GM18502 (cell line): ENCODE measurements around the gene EGFL7.

Experiments used
- ATAC-seq: cut with Tn5 transposase; IDR thresholded peaks from one replicate; pipeline ENCODE4 v1.9.1; 2021; ENCODE audit warnings: mild to moderate bottlenecking; ENCODE audit not compliant: unreplicated experiment, poor library complexity

The EGFL7 gene

DNA sequence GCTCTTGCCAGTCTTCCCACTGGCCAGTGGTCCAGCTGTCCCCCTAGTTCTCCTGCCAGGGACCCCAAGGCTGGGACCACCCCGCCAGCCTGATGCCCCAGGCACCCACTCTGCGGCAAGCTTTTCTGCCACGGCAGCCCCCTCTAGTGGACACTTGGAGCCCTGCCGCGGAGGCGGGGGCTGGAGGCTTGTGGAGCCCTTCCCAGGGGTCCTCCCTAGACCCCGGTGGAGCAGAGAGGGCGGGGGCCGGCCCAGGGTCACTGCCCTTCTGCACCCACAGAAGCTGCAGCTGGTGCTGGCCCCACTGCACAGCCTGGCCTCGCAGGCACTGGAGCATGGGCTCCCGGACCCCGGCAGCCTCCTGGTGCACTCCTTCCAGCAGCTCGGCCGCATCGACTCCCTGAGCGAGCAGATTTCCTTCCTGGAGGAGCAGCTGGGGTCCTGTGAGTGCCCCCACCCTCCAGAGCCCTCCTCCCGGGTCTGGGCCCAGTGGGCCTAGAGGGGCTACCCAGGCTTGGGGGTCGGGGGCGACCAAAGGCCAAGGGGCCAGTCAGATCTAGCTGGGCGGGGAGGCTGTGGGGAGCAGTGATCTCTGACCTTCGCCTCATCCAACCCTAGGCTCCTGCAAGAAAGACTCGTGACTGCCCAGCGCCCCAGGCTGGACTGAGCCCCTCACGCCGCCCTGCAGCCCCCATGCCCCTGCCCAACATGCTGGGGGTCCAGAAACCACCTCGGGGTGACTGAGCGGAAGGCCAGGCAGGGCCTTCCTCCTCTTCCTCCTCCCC, 9.1 kb downstream of the EGFL7 start:
- ATAC-seq: no peak

DNA sequence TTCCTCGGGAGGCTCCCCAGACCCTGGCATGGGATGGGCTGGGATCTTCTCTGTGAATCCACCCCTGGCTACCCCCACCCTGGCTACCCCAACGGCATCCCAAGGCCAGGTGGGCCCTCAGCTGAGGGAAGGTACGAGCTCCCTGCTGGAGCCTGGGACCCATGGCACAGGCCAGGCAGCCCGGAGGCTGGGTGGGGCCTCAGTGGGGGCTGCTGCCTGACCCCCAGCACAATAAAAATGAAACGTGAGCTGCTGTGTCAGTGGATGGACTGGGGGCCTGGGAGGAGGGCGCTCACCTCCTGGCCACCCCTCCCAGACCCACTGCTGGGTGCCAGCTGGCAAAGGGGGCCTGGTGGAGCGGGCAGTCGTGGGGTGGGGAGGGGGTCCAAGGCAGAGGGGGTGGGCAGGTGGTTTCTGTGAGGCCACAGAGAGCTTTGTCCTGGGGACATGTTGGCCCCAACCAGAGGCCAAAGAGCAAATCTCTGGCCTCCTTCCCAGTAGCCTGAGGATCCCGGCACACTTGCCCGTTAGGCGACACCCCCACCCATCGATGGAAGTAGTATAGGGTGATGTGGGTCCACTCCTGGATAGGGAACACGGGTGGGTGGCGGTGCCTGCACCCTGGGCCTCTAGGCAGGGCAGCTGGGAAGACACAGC, 9.8 kb downstream of the EGFL7 start:
- no peak for ATAC-seq

DNA sequence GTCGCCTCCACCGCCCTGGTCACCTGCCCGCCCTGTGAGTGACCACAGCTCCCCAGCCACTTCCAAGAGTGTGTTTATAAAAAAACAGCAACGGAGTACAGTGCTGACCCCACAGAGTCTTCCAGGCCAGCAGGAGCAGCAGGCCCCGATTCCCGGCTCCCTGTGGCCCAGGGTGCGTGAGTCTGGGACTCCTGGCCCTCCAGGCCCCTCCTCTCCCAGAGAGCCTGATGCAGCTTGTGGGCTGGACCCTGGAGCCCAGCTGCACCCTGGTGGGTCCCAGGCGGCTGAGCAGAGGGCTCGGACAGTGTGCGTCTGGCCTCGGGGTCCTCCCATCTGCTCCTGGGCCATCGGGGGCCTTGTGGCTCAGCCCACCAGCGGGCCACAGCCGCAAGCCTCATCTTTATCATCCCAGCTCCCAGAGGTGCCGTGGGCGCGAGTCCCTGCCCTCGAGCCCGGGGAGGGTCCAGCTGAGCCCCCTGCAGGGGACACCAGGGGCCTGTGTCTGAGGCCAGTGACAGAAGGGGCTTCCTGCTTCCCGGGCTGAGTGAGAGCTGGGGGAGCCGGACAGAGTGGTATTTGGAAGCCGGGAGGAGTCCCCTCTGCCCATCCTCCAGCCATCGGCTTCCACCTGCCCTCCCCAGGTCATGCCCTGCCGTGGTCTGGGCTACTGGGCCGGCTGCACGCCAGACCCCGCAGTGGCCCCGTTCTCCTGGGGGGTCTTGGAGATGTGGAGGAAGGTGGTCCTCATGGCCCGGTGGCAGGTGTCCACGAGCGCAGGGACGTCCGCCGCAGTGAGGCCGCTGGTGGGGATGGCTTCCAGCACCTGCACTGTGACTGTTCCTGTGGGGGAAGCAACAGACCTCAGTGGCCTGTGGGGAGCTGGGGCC, 10.6 kb downstream of the EGFL7 start:
- no peak for ATAC-seq

DNA sequence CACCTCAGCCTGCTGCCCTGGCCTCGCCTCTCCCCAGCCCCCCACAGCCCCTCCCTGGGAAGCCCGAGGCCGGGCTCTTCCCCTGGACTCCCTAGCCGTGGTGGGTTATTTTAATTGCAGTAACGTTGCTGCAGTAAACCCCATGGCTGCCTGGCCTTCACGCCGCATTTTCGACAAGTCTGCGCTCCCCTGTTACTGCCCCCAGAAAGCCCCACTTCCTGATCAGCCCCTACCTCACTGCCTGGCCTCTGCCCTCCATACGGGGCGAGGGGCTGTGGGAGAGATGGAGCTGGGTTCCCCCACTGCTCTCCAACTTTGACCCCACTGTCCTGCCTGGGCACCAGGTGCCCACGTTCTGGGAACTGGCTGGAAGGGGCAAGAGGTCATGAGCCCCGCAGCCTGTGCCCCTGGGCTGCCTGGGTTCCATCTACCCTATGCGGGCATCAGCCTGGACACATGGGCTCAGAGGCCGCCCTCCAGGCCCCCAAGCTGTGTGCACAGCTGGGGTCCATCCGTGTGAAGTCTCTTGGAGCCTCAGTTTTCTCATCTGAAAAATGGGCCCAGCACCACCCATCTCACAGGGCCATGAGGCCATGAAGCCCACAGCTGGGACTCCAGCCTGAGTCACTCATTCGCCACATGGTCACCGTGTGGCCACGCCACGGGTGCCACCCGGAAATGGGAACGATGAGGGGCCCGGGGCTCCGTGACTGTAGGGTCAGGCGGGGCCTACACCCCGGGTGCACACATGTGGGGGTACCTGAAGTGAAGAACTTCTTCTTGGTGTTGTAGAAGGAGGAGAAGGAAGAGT, 11.5 kb downstream of the EGFL7 start:
- no peak for ATAC-seq

DNA sequence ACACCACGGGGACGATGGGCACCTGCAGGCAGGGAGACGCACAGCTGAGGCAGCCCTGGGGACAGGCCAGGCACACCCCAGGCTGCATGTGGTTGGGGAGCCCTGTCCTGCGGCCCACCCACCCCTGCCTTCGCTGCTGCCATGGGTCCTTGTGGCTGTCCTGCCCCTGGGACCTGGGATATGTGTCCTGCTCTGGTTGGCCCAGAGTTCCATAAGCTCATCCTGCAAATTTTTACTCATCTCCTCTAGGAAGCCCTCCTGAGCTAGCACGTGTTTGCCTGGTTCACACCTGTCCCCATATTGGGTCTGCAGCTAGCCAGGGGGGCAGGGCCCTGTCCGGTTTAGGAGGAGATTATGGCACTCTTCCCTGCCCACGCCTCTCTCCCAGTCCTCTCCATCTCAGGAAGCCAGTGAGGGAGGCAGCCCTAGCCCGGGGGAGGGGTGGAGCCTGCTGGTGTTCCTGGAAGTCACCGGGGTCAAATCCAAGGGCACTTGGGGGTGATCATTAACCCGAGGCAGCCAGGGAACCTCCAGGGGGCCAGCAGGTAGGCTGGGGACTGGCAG, 12.2 kb downstream of the EGFL7 start:
- ATAC-seq: no peak

DNA sequence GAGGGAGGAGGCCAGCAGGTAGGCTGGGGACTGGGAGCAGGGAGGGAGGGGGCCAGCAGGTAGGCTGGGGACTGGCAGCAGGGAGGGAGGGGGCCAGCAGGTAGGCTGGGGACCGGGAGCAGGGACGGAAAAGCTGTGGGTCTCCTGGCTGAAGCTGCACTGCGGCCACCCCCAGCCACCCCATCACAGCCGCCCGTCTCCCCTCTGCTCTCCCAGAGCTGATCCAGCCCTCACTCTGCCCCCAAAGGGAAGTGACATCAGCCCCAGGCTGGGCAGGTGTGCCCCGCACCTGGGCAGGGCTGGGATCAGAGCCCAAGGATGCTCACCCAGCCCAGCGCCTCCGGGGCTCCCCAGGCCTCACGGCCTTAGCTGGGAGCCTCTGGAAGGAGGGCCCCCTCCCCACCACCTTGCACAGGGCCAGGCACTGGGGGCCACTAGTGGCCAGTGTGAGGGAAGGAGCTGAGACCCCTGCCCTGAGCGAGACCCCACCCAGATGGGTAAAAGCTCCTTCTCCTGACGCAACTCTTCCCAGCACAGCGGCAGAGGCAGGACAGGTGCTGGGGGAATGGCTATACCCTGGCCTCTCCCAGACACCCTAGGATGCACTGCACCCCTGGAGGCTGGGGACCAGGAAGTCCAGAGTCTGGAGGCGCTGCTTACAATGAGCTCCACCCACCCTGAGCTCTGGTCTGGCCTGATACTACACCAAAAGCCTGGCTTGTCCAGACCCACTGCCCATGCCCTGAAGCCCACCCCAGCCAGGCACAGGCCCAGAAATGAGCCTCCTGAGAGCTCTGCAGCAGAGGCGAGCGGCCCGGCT, 13.0 kb downstream of the EGFL7 start:
- no peak for ATAC-seq

DNA sequence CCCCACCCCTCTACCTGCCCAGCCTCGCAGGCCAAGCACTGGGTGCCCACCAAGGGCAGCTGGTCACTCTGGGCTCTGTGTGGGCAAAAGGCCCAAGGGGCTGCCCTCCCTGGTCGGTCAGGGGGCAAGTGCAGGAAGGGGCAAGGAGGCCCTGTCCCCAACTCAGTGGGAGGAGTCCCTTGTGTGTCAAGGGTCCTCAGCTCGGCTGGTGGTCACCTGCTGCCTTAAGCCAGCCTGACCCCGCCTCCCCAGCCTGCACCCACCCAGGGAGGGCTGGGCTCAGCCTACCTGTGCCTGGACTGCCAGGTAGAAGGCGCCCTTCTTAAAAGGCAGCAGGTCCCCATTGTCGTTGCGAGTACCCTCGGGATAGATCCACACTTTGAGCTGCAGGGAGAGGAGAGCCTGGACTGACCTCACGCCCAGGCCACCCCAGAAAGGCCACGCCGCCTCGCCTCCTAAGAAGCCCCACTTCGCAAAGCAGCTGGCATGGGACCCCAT, 13.6 kb downstream of the EGFL7 start:
- ATAC-seq: no peak

DNA sequence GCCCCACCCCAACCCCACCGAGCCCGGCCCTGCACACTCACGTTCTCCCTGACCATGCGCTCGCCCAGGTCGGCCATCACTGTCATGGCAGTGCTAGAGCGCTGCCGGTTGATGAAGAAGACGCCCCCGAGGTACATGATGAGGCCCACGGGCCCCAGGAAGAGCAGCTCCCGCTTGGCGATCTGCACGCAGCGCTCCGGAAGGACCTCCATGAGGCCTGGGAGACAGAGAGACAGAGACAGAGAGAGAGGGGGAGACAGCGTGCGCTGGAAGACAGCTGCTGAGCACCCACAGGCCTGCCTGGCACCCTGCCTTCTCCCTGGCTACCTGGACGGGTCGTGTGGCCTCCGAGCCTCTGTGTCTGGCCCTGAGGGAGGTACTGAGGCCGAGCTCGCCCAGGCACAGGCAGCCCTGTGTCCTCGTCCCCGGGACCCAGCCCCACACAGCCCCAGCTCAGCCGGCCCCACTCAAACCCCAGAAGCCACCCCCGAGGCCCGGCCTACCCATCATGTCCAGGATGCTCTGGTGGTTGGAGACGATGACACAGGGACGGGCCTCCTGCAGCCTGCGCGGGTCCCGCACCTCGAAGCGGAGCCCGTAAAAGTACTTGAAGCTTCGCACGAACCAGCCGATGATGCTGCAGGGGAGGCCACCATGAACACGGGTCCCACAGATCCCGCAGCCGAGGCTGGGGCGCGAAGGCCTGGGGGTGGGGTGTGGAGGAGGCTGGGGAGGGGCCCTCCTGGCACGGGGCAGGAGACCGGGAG, 14.4 kb downstream of the EGFL7 start:
- ATAC-seq: no peak

DNA sequence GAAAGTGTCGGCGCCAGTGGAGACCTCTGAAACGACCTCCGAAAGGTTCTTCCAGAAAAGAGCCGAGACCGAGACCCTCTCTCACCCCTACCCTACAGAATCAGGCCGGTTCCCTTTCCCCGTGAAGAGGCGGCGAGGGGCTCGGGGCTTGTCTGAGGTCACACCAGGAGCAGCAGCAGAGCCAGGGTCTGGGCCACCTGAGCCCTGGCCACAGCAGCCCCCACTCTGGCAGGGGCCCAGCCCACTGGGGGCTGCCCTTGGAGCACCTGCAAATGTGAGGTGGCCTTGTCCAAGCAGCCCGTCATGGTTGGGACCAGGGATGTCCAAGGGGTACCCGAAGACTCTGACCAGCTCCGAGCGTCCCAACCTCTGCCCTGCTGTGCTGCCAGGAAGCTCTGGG, 15.3 kb downstream of the EGFL7 start:
- ATAC-seq: no peak

DNA sequence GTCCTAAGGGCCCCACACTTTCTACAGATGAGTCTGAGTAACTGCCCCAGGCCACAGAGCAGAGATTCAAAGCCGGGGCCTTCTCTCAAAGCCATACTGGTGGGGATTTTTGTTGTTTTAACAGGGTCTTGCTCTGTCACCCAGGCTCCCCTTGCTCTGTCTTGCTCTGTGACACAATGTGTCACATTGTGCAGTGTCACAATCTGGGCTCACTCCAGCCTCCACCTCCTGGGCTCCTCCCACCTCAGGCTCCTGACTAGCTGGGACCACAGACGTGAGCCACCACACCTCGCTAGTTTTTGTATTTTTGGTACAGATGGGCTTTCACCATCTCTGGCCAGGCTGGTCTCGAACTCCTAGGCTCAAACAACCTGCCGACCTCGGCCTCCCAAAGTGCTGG, 15.9 kb downstream of the EGFL7 start:
- no peak for ATAC-seq

DNA sequence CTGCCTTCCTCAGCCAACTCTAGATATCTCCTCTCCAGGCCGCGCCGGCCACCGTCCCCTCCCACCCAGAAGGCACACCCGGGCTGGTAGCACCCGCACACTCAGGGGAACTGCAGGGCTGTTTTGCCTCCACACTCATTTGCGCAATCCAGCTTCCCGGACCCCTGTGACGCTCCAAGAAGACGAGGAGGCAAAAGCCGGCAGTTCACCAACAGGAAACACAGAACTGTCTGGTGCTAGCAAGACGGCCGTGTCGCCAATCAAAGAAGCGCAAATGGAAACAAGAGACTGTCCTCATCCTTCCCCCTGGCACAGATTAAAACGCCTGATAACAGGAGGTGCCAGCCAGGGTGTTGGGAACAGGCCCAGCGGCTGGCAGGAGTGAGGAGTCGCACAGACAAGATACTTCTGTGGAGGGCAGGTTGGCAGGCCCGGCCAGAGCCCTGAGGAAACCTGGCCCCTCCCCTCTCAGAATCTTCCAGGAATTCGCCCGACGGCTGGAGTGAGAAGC, 16.8 kb downstream of the EGFL7 start:
- no peak for ATAC-seq

DNA sequence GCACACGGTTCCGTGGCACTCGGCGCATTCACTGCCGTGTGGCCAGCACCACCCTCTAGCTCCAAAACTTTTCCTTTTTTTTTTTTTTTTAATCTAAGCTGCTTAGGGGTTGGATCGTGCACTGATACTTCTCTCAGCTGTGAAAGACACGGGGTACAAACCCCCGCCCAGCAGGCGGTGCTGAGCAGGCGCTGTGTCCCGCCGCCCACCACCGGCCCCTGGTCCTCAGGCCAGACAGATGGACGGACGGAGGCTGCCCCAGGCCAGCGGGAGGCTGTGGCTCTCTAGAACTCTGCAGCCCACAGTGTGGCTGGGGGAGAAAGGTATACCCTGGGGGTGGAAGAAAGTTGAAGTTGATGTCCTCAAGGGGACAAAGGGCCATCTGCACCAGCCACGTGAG, 18.3 kb downstream of the EGFL7 start:
- no peak for ATAC-seq

DNA sequence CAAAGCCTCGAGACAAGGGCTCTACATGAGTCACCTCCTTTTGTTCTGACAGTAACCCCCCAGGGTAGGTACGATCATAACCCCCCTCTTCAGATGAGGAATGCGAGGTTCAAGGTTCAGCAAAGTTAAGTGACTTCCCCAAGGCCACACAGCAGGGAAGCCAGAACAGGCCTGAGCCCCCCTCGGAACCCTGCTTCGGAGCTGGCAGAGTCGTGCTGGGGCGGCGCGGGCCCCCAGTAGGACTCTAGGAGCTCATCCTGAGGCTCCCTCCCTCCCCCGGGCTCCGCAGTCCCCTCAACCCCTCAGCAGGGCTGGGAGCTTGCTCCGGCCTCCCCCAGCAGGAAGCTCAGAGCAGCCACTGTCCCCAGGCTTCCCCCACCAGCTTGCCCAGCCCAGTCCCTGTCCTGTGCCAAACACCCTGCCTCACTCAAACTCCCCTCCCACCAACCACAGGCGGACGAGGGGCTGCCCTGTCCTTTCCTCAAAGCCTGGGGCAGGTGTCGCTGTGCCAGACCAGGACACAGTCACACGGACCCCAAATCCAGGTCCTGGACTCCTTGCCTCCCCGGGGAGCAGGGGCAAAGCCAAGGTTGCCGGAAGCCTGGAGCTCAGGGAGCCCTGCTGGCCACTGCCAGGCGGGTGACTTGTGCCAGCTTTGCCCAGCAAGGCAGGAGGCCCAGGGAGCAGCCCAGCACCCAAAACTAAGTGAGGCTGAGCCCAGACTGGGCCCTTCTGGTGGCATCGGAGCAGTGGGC, 19.4 kb downstream of the EGFL7 start:
- no peak for ATAC-seq

DNA sequence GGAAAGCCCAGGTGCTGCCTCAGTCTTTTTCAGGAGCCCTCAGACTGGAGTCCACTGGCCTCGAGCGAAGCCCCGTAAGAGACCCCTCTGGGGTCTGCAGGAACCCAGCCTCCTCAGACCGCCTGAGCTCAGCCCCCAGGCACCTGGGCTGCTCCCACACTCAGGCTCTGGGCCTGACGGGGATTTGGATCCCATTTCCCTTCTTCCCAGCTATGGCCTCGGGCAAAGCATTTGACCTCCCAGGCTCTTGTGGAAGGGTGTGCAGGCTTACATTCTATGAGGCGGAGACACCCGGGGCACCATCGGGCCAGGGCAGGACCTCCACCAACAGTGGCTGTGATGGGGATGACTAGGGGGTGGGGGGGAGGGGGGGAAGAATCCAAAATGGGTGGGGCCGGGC, 20.0 kb downstream of the EGFL7 start:
- ATAC-seq: no peak

DNA sequence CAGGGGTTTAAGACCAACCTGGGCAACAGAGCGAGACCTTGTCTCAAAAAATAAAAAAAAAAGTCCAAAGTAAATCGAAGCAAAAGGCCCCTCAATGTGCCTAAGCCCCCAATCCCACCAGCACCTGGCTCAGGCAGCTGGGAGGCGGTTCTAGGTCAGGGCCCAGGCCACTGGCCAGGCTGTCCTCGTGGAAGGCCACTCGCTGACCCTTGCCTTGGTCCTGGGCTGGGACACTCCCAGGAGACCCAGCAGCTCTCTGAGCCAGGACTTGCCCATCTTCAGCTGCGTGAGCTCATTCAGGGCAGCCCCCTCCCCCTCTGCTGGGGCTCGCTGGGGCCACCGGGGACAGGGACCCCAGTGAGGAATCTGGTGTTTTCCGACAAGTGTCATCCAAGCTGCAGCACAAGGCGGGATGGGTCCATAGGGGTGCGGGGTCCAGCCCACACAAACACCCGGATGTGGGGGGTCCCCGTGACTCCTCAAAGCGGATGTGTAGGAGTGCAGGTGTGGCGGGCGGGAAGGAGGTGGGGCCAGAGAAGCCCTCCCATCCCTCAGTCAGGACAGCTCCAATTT, 20.5 kb downstream of the EGFL7 start:
- no peak for ATAC-seq

DNA sequence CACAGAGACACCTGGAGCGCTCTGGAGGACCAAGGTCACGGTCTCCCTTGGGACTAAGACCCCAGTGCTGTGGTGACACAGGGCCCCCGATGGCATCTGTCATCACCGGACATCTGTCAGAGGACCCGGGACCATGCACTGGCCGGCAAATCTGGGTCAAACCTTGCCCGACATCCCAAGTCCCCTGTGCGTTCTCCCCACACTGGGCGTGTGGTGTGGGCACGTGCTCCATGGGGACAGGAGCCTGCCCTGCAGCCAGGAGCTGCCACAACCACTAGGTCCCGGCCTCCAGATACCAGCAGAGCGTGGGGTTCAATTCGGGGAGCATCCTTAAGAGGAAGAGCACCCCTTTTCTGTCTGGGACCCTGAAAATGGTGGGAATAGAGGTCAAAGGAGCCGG, 21.0 kb downstream of the EGFL7 start:
- ATAC-seq: no peak

DNA sequence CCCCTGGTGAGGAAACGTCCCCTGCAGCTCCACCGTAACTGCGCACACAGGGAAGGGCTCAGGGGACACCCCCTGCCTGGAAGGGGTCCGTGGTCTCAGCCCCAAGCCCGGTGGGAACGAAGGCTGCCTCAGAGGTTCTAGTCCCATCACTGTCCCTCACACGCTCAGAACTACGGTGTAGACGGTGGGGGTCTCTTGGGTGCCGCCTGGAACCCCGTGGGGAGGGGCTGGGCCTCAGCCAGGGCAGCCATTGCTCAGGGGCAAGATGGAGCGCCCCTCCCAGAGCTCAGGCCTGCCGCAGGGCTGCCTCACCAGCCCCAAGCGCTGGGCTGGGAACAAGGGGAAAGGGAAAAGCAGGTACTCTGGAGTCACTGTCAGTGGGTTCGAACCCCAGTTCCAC, 21.6 kb downstream of the EGFL7 start:
- no peak for ATAC-seq
